ENCODE measurements around the gene CDC37.

- TF ChIP-seq YY1 (IDR thresholded peaks at IDR 0.05; ENCODE audit: insufficient read depth, insufficient read length) (no peak), ZNF274 (IDR thresholded peaks at IDR 0.05; ENCODE audit: low read depth, low read length) (no peak), SUZ12 (IDR thresholded peaks at IDR 0.05; ENCODE audit: extremely low read depth, insufficient read depth, insufficient read length) (no peak)
These were observed 47.7 kb upstream of the CDC37 start for GRCh38 chr19:10450853-10451609.

All from NT2/D1 (cell line).